Peyer's patch (tissue), 4 donors: ENCODE results near the gene MTHFS.
A peak's percentile ranks its signal among the peaks of the same experiment; 100 is the strongest.

Source experiments
- POLR2A ChIP-seq, 2 donors: fragments of 450-650 bp; IDR thresholded peaks; one replicate each; pipeline ENCODE4 v1.5.1; 2017; ENCODE audit warnings: antibody characterized with exemption in 2 of 2, mild to moderate bottlenecking in 2 of 2, moderate library complexity in 2 of 2
- TF ChIP-seq, protein P1 (sequence below), 6 experiments: fragments of 450-650 bp in 4 of 6; fragments of 200-600 bp in 2 of 6; sonication (generic) in 1 of 6; IDR thresholded peaks; one replicate each; pipeline ENCODE4 v1.5.1; 2017 to 2019; ENCODE audit warnings: antibody characterized with exemption in 6 of 6, mild to moderate bottlenecking in 3 of 6, moderate library complexity in 1 of 6

DNA sequence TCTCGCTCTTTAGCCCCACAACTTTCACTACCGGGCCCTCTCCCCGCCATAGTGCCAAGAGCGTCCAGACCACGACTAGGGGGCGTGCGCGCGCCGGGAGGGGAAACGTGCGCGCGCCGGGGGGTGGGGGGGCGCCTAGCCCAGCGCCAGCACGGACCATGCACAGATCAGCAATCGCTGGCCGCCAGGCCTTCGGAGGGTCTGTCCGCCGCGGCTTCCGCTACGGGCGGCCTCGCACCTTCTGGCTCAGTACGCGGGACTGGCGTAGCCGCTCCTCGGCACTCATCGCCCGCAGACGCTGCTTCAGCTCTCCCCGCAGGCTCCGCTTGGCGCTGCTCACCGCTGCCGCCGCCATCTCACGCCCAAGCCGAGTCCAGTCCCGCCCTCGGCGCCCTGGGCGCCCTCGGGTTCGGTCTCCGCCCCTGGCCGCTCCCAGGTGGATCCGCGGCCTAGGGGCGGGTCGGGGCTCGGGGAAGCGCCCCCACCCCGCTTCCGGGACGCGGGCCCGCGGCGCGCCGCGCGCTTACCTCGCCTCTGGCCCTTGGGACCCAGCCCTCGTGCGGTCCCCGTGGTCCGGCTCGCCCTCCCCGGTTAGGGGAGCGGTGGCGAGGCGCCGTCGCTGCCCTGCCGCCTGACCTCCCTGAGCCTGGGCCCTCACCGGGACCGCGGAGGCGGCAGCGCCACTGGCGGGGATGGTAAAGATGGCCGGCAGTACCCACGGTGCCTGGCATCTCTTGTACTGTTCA, at the start of gene MTHFS:
- peak; percentile 82 to 87 for TF ChIP-seq POLR2A (IDR thresholded peaks at IDR 0.05)
- TF ChIP-seq, protein P1, sequence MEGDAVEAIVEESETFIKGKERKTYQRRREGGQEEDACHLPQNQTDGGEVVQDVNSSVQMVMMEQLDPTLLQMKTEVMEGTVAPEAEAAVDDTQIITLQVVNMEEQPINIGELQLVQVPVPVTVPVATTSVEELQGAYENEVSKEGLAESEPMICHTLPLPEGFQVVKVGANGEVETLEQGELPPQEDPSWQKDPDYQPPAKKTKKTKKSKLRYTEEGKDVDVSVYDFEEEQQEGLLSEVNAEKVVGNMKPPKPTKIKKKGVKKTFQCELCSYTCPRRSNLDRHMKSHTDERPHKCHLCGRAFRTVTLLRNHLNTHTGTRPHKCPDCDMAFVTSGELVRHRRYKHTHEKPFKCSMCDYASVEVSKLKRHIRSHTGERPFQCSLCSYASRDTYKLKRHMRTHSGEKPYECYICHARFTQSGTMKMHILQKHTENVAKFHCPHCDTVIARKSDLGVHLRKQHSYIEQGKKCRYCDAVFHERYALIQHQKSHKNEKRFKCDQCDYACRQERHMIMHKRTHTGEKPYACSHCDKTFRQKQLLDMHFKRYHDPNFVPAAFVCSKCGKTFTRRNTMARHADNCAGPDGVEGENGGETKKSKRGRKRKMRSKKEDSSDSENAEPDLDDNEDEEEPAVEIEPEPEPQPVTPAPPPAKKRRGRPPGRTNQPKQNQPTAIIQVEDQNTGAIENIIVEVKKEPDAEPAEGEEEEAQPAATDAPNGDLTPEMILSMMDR (IDR thresholded peaks at IDR 0.05) = peak; percentile 25 to 59 (median 45)
